Endothelial cell of umbilical vein (primary cell): ENCODE data around the gene CFAP70. TPM values are rescaled to one million over a fixed set of nuclear protein-coding genes. Genes with fewer than 3 reads are reported as not detected.

Experiments used
- BruUV-seq: library from RNA; stranded (reverse); fragments of 400-500 nt; replicated peaks from 2 replicates; lab custom pipeline; 2021; lab: Mats Ljungman, UMichigan
- CTCF ChIA-PET: fragments of 300-600, 350-600 bp; sonication (Branson Sonifier 250); formaldehyde crosslinking; loops from one replicate; lab custom pipeline; 2021; ENCODE audit warnings: antibody characterized with exemption, inconsistent platforms; lab: Charles Lee
- POLR2A ChIA-PET: fragments of 300-600, 350-600 bp; sonication (Branson Sonifier 250); formaldehyde crosslinking; loops from one replicate; lab custom pipeline; 2021; ENCODE audit warnings: antibody characterized with exemption, inconsistent platforms; lab: Charles Lee
- DNase-seq: peaks from one replicate; pipeline ENCODE4 v3.0.0-alpha.2; 2011; ENCODE audit warnings: low read depth, low spot score
- FAIRE-seq: peaks from 2 replicates; lab custom pipeline; 2011; peaks lifted over from hg19 to GRCh38; lab: Jason Lieb, UNC
- H2AFZ ChIP-seq: 2 replicates; pipeline ENCODE4 v1.6.0; 2012; ENCODE audit warnings: low read depth, low read length, control low read depth, inconsistent platforms
- H3K27ac ChIP-seq: 2 replicates; pipeline ENCODE4 v1.5.1; 2011; ENCODE audit warnings: low read depth, mild to moderate bottlenecking, control low read depth, low read length, moderate library complexity; ENCODE audit not compliant: insufficient read depth
- H3K27me3 ChIP-seq, 2 experiments: 2 replicates each; pipeline versions ENCODE4 v1.6.0 to v1.6.1; 2011; ENCODE audit warnings: low read length in 2 of 2, mixed read lengths in 1 of 2; ENCODE audit not compliant: control insufficient read depth in 2 of 2, insufficient read depth in 2 of 2
- H3K36me3 ChIP-seq, 2 experiments: 2 replicates in 1 of 2; 3 replicates in 1 of 2; pipeline ENCODE4 v1.5.1; 2011; ENCODE audit warnings: low read length in 2 of 2, mild to moderate bottlenecking in 1 of 2, moderate library complexity in 1 of 2; ENCODE audit not compliant: control insufficient read depth in 2 of 2, insufficient read depth in 2 of 2; ENCODE audit errors: extremely low read depth in 1 of 2
- H3K4me1 ChIP-seq: 3 replicates; pipeline ENCODE4 v1.5.1; 2011; ENCODE audit warnings: mild to moderate bottlenecking, low read length; ENCODE audit not compliant: control insufficient read depth, insufficient read depth; ENCODE audit errors: extremely low read depth
- H3K4me2 ChIP-seq: 2 replicates; pipeline ENCODE4 v1.6.1; 2011; ENCODE audit warnings: low read length, control low read depth, mixed read lengths; ENCODE audit not compliant: insufficient read depth
- H3K4me3 ChIP-seq, 3 experiments: fragments of 200-600 bp in 1 of 3; sonication (generic), shearing (Covaris generic) in 1 of 3; replicated peaks in 1 of 3; 2 replicates each; pipeline ENCODE4 v1.5.1; 2011 to 2016; ENCODE audit warnings: control low read depth in 3 of 3, low read length in 3 of 3, mild to moderate bottlenecking in 2 of 3, inconsistent platforms in 1 of 3, low read depth in 1 of 3, moderate library complexity in 1 of 3; ENCODE audit not compliant: insufficient read depth in 1 of 3
- H3K79me2 ChIP-seq: 2 replicates; pipeline ENCODE4 v1.6.0; 2012; ENCODE audit warnings: low read length, inconsistent platforms; ENCODE audit not compliant: control insufficient read depth, insufficient read depth
- H3K9ac ChIP-seq: replicated peaks from 2 replicates; pipeline ENCODE3; 2011; ENCODE audit warnings: low read length, control low read depth; ENCODE audit not compliant: insufficient read depth; ENCODE audit errors: extremely low read depth
- H3K9me1 ChIP-seq: replicated peaks from 3 replicates; pipeline ENCODE4 v1.6.0; 2011; ENCODE audit warnings: mild to moderate bottlenecking, low read length; ENCODE audit not compliant: control insufficient read depth, insufficient read depth; ENCODE audit errors: extremely low read depth
- H3K9me3 ChIP-seq: replicated peaks from 2 replicates; pipeline ENCODE4 v1.5.1; 2012; ENCODE audit warnings: low read length, inconsistent platforms; ENCODE audit not compliant: control insufficient read depth, insufficient read depth
- H4K20me1 ChIP-seq: replicated peaks from 2 replicates; pipeline ENCODE3; 2011; ENCODE audit warnings: mild to moderate bottlenecking, low read length; ENCODE audit not compliant: control insufficient read depth, insufficient read depth; ENCODE audit errors: extremely low read depth
- CTCF ChIP-seq, 2 donors: IDR thresholded peaks; 1 replicate in 1 of 2; 2 replicates in 1 of 2; pipeline ENCODE4 v1.5.1; 2011; ENCODE audit warnings: low read length in 2 of 2, mild to moderate bottlenecking in 2 of 2, moderate library complexity in 2 of 2, control low read depth in 1 of 2, inconsistent platforms in 1 of 2, low read depth in 1 of 2; ENCODE audit not compliant: insufficient read depth in 1 of 2; ENCODE audit errors: extremely low read depth in 1 of 2
- EZH2 ChIP-seq: IDR thresholded peaks from 2 replicates; pipeline ENCODE4 v1.6.1; 2012; ENCODE audit warnings: borderline replicate concordance, low read depth, mild to moderate bottlenecking, moderate library complexity, low read length, inconsistent platforms; ENCODE audit not compliant: severe bottlenecking
- FOS ChIP-seq: IDR thresholded peaks from 2 replicates; pipeline ENCODE4 v1.6.1; 2011; ENCODE audit warnings: mild to moderate bottlenecking, low read length, moderate library complexity, borderline replicate concordance; ENCODE audit not compliant: insufficient read depth
- GATA2 ChIP-seq: IDR thresholded peaks from 2 replicates; pipeline ENCODE4 v1.7.0; 2011; ENCODE audit warnings: low read depth, mild to moderate bottlenecking, moderate library complexity, mixed read lengths, low read length; ENCODE audit not compliant: insufficient read length, insufficient read depth
- JUN ChIP-seq: IDR thresholded peaks from 2 replicates; pipeline ENCODE4 v1.6.1; 2011; ENCODE audit warnings: borderline replicate concordance, low read depth; ENCODE audit not compliant: insufficient read length, insufficient read depth
- MAX ChIP-seq: IDR thresholded peaks from 2 replicates; pipeline ENCODE4 v1.6.1; 2011; ENCODE audit not compliant: insufficient read depth, insufficient read length
- MYC ChIP-seq: IDR thresholded peaks from one replicate; pipeline ENCODE4 v1.6.1; 2011; ENCODE audit warnings: mild to moderate bottlenecking, low read depth, low read length
- POLR2A ChIP-seq: IDR thresholded peaks from 2 replicates; pipeline ENCODE4 v1.6.1; 2012; ENCODE audit warnings: low read depth, mild to moderate bottlenecking, control low read depth, low read length
- POLR2AphosphoS5 ChIP-seq: IDR thresholded peaks from 2 replicates; pipeline ENCODE4 v1.6.1; 2012; ENCODE audit warnings: low read depth, mild to moderate bottlenecking, control low read depth, low read length, moderate library complexity; ENCODE audit not compliant: insufficient read depth
- dilution Hi-C: fragments of 300-500 bp; cut with MboI; formaldehyde crosslinking; loops from one replicate; pipeline ENCODE4 v1.15.0; 2019; ENCODE audit warnings: low sequenced_read_pairs; ENCODE audit not compliant: extremely low pct_ligation_motif_present
- intact Hi-C: fragments of 100-400 bp; cut with micrococcal nuclease; formaldehyde crosslinking; loops from one replicate; pipeline ENCODE4 v1.10.0; 2022
- polyA plus RNA-seq, 4 experiments: library from polyadenylated mRNA; depleted of rRNA in 3 of 4; stranded (reverse) in 3 of 4; unstranded in 1 of 4; fragments of >200 nt; gene quantifications; 2 replicates each; pipeline versions ENCODE4 v1.2.1 to v1.2.3, GENCODE V29; 2011 to 2012; ENCODE audit warnings: missing spikeins in 1 of 4
- total RNA-seq: library from RNA; stranded (reverse); gene quantifications from 2 replicates; pipeline ENCODE4 v1.2.3, GENCODE V29; 2021

CFAP70 gene
- total and polyA plus RNA-seq, 2 donors (not counting 3 experiments of a cell fraction or from before 2014, with no cell fraction given): 0.19 to 0.27 TPM

- Histone ChIP-seq H3K36me3 (peaks cover 2 to 9% of the 10 kb centered on the region in 2 experiments), H3K27me3 (no peaks in the 10 kb centered on the region), H3K79me2 (no peaks in the 10 kb centered on the region), H3K4me2 (no peak overlapping the region), H3K9me1 (no peaks in the 10 kb centered on the region), H3K9me3 (no peaks in the 10 kb centered on the region), H3K27ac (no peak overlapping the region), H3K4me3 (no peak overlapping the region), H3K9ac (no peak overlapping the region), H3K4me1 (no peaks in the 10 kb centered on the region), H4K20me1 (no peaks in the 10 kb centered on the region), H2AFZ (no peak overlapping the region)
- no peak for TF ChIP-seq CTCF (IDR thresholded peaks at IDR 0.05; ENCODE audit: extremely low read depth in 1 of 2, insufficient read depth in 1 of 2, low read depth in 1 of 2, low read length in 2 of 2)
- TF ChIP-seq GATA2: no peak
- TF ChIP-seq POLR2AphosphoS5: no peak
- TF ChIP-seq POLR2A: no peak
- no peak for TF ChIP-seq JUN
- no peak for TF ChIP-seq MAX
- TF ChIP-seq FOS: no peak
- TF ChIP-seq EZH2: no peak
- no peak for TF ChIP-seq MYC
- CTCF ChIA-PET: interaction anchor here (1.1 to 1.5 kb wide), 4 partner anchors 11 to 125 kb away, joined by 3 to 6 read pairs (median 4); partner anchors contain the start of gene CFAP70
- POLR2A ChIA-PET: interaction anchor here (1.3 kb wide), 1 partner anchor 13 kb away, joined by 3 read pairs; the partner anchor contains the start of gene DNAJC9
- DNase-seq (no peak), FAIRE-seq (no peak)
- dilution Hi-C loops: no loop called here
- intact Hi-C loops: no loop called here
- BruUV-seq: no TSS peak
Observed at GRCh38 chr10:73233883-73234282, 124.8 kb downstream of the CFAP70 start.
